HCT116 (cell line): ENCODE results near the gene MIEF1. TPM values are rescaled to one million over a fixed set of nuclear protein-coding genes. Genes with fewer than 3 reads are reported as not detected.

ENCODE experiments used
- ATAC-seq: fragments of 200-7000 bp; cut with Tn5 transposase; 2 replicates; pipeline ENCODE4 v1.9.1; 2020; ENCODE audit warnings: mild to moderate bottlenecking, moderate library complexity
- BruUV-seq: library from RNA; stranded (reverse); fragments of 400-500 nt; replicated peaks from 2 replicates; lab custom pipeline; 2021; lab: Mats Ljungman, UMichigan
- CTCF ChIA-PET: fragments of 300-600 bp; sonication (Branson Sonifier 250); formaldehyde crosslinking; loops from one replicate; lab custom pipeline; 2021; ENCODE audit warnings: antibody characterized with exemption; lab: Charles Lee
- POLR2A ChIA-PET: fragments of 300-600, 350-600 bp; sonication (Branson Sonifier 250); formaldehyde crosslinking; loops from one replicate; lab custom pipeline; 2021; ENCODE audit warnings: antibody characterized with exemption; lab: Charles Lee
- RAD21 ChIA-PET, 2 experiments: fragments of 300-600 bp; sonication (Branson Sonifier 250); formaldehyde crosslinking; loops; one replicate each; lab custom pipeline; 2023; ENCODE audit warnings: low total read pairs in 2 of 2; ENCODE audit not compliant: uncharacterized antibody in 2 of 2, unreplicated experiment in 2 of 2, low non-redundant PET in 1 of 2; lab: Charles Lee
- DNase-seq: peaks from one replicate; pipeline ENCODE4 v3.0.0-alpha.2; 2010; ENCODE audit warnings: low read depth, low spot score
- H2AFZ ChIP-seq: fragments of 200-600 bp; shearing (Covaris generic), sonication (generic); 2 replicates; pipeline ENCODE4 v1.6.1; 2017; ENCODE audit warnings: low read depth, mixed run types, mixed read lengths, antibody characterized with exemption, low read length; ENCODE audit not compliant: poor library complexity, severe bottlenecking
- H3K27ac ChIP-seq: 2 replicates; pipeline ENCODE4 v1.5.1; 2012; ENCODE audit warnings: low read depth, low read length
- H3K27me3 ChIP-seq: fragments of 200-600 bp; sonication (generic); 2 replicates; pipeline ENCODE4 v1.6.1; 2016; ENCODE audit warnings: mixed run types, low read length, mixed read lengths; ENCODE audit not compliant: insufficient read depth
- H3K36me3 ChIP-seq, 2 experiments: fragments of 200-500 bp in 1 of 2; fragments of 200-600 bp in 1 of 2; sonication (Bioruptor generic) in 1 of 2; sonication (generic) in 1 of 2; 2 replicates each; pipeline versions ENCODE4 v1.5.1 to v1.6.1; 2014 to 2016; ENCODE audit warnings: low read length in 2 of 2, inconsistent platforms in 1 of 2, mixed read lengths in 1 of 2, mixed run types in 1 of 2; ENCODE audit not compliant: insufficient read depth in 2 of 2, control insufficient read depth in 1 of 2
- H3K4me1 ChIP-seq, 2 experiments: fragments of 200-600 bp in 1 of 2; sonication (generic) in 1 of 2; 2 replicates each; pipeline versions ENCODE4 v1.5.1 to v1.6.1; 2012 to 2017; ENCODE audit warnings: low read length in 2 of 2, inconsistent platforms in 1 of 2, mild to moderate bottlenecking in 1 of 2, mixed read lengths in 1 of 2, mixed run types in 1 of 2, moderate library complexity in 1 of 2; ENCODE audit not compliant: insufficient read depth in 2 of 2, control insufficient read depth in 1 of 2
- H3K4me2 ChIP-seq: fragments of 200-600 bp; sonication (generic); 2 replicates; pipeline ENCODE4 v1.6.1; 2017; ENCODE audit warnings: mixed run types, low read length, mixed read lengths
- H3K4me3 ChIP-seq, 2 experiments: fragments of 200-600 bp in 1 of 2; sonication (generic) in 1 of 2; replicated peaks in 1 of 2; 2 replicates each; pipeline ENCODE4 v1.5.1; 2011 to 2016; ENCODE audit warnings: low read length in 2 of 2, control low read depth in 1 of 2, low read depth in 1 of 2, mild to moderate bottlenecking in 1 of 2, mixed read lengths in 1 of 2, mixed run types in 1 of 2
- H3K79me2 ChIP-seq: fragments of 200-600 bp; sonication (generic); 2 replicates; pipeline ENCODE4 v1.6.1; 2017; ENCODE audit warnings: mild to moderate bottlenecking, mixed run types, low read length, moderate library complexity, mixed read lengths; ENCODE audit not compliant: insufficient read depth
- H3K9ac ChIP-seq: fragments of 200-600 bp; sonication (generic); 2 replicates; pipeline ENCODE4 v1.6.1; 2016; ENCODE audit warnings: low read length, mixed read lengths
- H3K9me2 ChIP-seq: fragments of 200-600 bp; sonication (generic), shearing (Covaris generic); 2 replicates; pipeline ENCODE4 v1.6.1; 2017; ENCODE audit warnings: mixed run types, mild to moderate bottlenecking, moderate library complexity; ENCODE audit not compliant: insufficient read depth
- H3K9me3 ChIP-seq, 2 experiments: fragments of 200-500 bp in 1 of 2; fragments of 200-600 bp in 1 of 2; sonication (Bioruptor generic) in 1 of 2; sonication (generic) in 1 of 2; 2 replicates each; pipeline ENCODE4 v1.6.1; 2014 to 2017; ENCODE audit warnings: low read length in 2 of 2, mixed read lengths in 2 of 2, inconsistent platforms in 1 of 2, low read depth in 1 of 2, mild to moderate bottlenecking in 1 of 2, mixed run types in 1 of 2, moderate library complexity in 1 of 2; ENCODE audit not compliant: control insufficient read depth in 1 of 2, insufficient read depth in 1 of 2
- H4K20me1 ChIP-seq: fragments of 200-600 bp; sonication (generic), shearing (Covaris generic); 2 replicates; pipeline ENCODE4 v1.6.1; 2017; ENCODE audit warnings: mixed run types, mild to moderate bottlenecking, moderate library complexity; ENCODE audit not compliant: insufficient read depth
- CBX3 ChIP-seq: IDR thresholded peaks from 2 replicates; pipeline ENCODE4 v1.6.1; 2012; ENCODE audit warnings: low read depth
- EGR1 ChIP-seq: IDR thresholded peaks from 2 replicates; pipeline ENCODE4 v1.6.1; 2012; ENCODE audit warnings: low read depth
- EZH2 ChIP-seq: fragments of 200-600 bp; sonication (generic); IDR thresholded peaks from 2 replicates; pipeline ENCODE4 v1.6.1; 2017; ENCODE audit warnings: antibody characterized with exemption, mixed run types
- EZH2phosphoT487 ChIP-seq: fragments of 200-600 bp; IDR thresholded peaks from 2 replicates; pipeline ENCODE4 v1.6.1; 2018; ENCODE audit warnings: antibody characterized with exemption, borderline replicate concordance
- FOSL1 ChIP-seq: IDR thresholded peaks from 2 replicates; pipeline ENCODE4 v1.6.1; 2012; ENCODE audit warnings: low read depth
- JUND ChIP-seq: IDR thresholded peaks from 2 replicates; pipeline ENCODE4 v1.6.1; 2012
- POLR2A ChIP-seq: IDR thresholded peaks from 2 replicates; pipeline ENCODE4 v1.7.0; 2011; ENCODE audit warnings: borderline replicate concordance; ENCODE audit not compliant: insufficient read depth, insufficient read length; ENCODE audit errors: extremely low read depth
- RAD21 ChIP-seq: IDR thresholded peaks from 2 replicates; pipeline ENCODE4 v1.6.1; 2012; ENCODE audit warnings: low read depth, mild to moderate bottlenecking
- SIN3A ChIP-seq: IDR thresholded peaks from 2 replicates; pipeline ENCODE4 v1.6.1; 2012; ENCODE audit warnings: low read depth
- SP1 ChIP-seq: IDR thresholded peaks from 2 replicates; pipeline ENCODE4 v1.6.1; 2012; ENCODE audit warnings: low read depth
- SRF ChIP-seq: IDR thresholded peaks from 2 replicates; pipeline ENCODE4 v1.6.1; 2012; ENCODE audit warnings: low read depth
- TCF7L2 ChIP-seq: IDR thresholded peaks from 2 replicates; pipeline ENCODE4 v1.7.0; 2011; ENCODE audit warnings: borderline replicate concordance, inconsistent platforms; ENCODE audit not compliant: insufficient read depth, insufficient read length; ENCODE audit errors: extremely low read depth
- YY1 ChIP-seq: IDR thresholded peaks from 2 replicates; pipeline ENCODE4 v1.6.1; 2011; ENCODE audit warnings: low read length, low read depth, moderate library complexity, mild to moderate bottlenecking; ENCODE audit not compliant: insufficient replicate concordance; ENCODE audit errors: extremely low read depth
- ZFX ChIP-seq: fragments of 450-650 bp; IDR thresholded peaks from 2 replicates; pipeline ENCODE4 v1.6.1; 2017
- ZNF274 ChIP-seq: fragments of 200-500 bp; sonication (Bioruptor generic); IDR thresholded peaks from 2 replicates; pipeline ENCODE4 v1.6.1; 2014; ENCODE audit warnings: mild to moderate bottlenecking, low read depth, low read length, inconsistent platforms
- intact Hi-C: fragments of 100-400 bp; cut with micrococcal nuclease; formaldehyde crosslinking; loops from 2 replicates; pipeline ENCODE4 v1.10.0; 2022
- total RNA-seq: library from RNA; stranded (reverse); gene quantifications from one replicate; pipeline ENCODE4 v1.2.1, GENCODE V29; 2021; ENCODE audit not compliant: unreplicated experiment
- TF ChIP-seq, protein P1 (sequence below), 3 experiments: fragments of 200-600 bp in 1 of 3; sonication (generic) in 1 of 3; IDR thresholded peaks in 2 of 3; conservative IDR thresholded peaks in 1 of 3; 2 replicates each; pipeline ENCODE4 v1.5.1; 2012 to 2017; ENCODE audit warnings: low read depth in 2 of 3, low read length in 2 of 3, antibody characterized with exemption in 1 of 3, borderline replicate concordance in 1 of 3, control low read depth in 1 of 3, mild to moderate bottlenecking in 1 of 3, mixed read lengths in 1 of 3, mixed run types in 1 of 3, moderate library complexity in 1 of 3; ENCODE audit not compliant: insufficient read depth in 1 of 3
- TF ChIP-seq, protein P2 (sequence below): IDR thresholded peaks from 2 replicates; pipeline ENCODE4 v1.6.1; 2012
- TF ChIP-seq, protein P3 (sequence below): IDR thresholded peaks from 2 replicates; pipeline ENCODE4 v1.6.1; 2012
- TF ChIP-seq, protein P4 (sequence below): IDR thresholded peaks from 2 replicates; pipeline ENCODE4 v1.6.1; 2012; ENCODE audit warnings: low read depth
- TF ChIP-seq, protein P5 (sequence below): IDR thresholded peaks from 2 replicates; pipeline ENCODE4 v1.6.1; 2011; ENCODE audit warnings: mild to moderate bottlenecking, low read length, moderate library complexity; ENCODE audit not compliant: insufficient replicate concordance; ENCODE audit errors: extremely low read depth

The MIEF1 gene
- total RNA-seq, 1 experiment from 2014 or later, result 42.8 TPM

DNA sequence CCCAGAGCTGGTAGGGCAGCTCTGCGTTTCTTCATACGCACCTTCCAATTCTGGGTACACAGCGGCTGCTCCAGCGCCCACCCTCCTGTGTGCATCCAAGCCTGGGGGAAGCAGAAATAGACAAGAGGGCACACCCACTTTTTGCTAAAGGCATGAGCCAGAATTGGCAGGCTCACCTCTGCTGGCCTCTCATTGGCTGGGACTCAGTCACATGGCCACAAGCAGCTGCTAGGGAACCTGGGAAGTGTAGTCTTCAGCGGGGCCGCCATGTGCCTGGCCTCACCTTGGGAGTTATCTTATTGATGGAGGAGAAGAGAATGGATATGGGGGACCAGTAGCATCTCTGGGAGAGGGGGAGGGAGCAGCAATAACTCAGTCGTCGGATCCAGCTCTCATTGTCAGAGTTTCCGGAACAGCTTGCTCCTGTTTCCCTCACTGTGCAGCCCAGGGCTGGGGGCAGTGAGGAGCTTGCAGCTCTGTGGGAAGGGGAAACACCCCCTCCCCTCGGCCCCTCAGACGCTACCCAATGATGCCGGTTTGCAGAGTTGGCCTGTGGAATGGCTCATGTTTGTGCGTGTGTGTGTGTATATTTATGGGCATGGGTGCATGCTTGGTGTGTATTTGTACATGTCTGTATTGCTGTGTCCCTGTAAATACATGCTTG lies 11.8 kb upstream of the MIEF1 start:
- peaks cover 0 to 16% of the 10 kb centered on the region in 2 experiments; a peak in 3 of 4 replicates for H3K4me1 ChIP-seq
- ATAC-seq (peak; percentile 98), DNase-seq (peak; percentile 79)
- BruUV-seq, result no TSS peak
- RAD21 ChIA-PET, result no interaction called here
- intact Hi-C loops, result no loop called here
- CTCF ChIA-PET, result interaction anchor here (0.8 to 9.0 kb wide), 3 partner anchors 36 to 546 kb away, joined by 3 to 86 read pairs (median 3); no protein-coding TSS in a partner anchor
- no peak overlapping the region for H3K9ac ChIP-seq
- POLR2A ChIA-PET, result interaction anchor here (0.5 to 1.6 kb wide), 4 partner anchors 12 to 471 kb away, joined by 3 to 11 read pairs (median 4); partner anchors contain the start of genes ATF4, MIEF1 and RPL3
- no peaks in the 10 kb centered on the region for H3K27me3 ChIP-seq
- no peak overlapping the region; the same call in 1 of the 2 replicates for H3K27ac ChIP-seq
- no peak overlapping the region for H3K4me3 ChIP-seq
- H3K9me3 ChIP-seq, result no peaks in the 10 kb centered on the region
- no peak overlapping the region for H2AFZ ChIP-seq
- no peaks in the 10 kb centered on the region for H3K36me3 ChIP-seq
- H3K4me2 ChIP-seq, result peak overlapping the region; percentile 43
- no peaks in the 10 kb centered on the region for H4K20me1 ChIP-seq
- H3K9me2 ChIP-seq, result no peaks in the 10 kb centered on the region
- H3K79me2 ChIP-seq, result no peaks in the 10 kb centered on the region
- TF ChIP-seq EZH2phosphoT487 (no peak), TCF7L2 (no peak), ZFX (no peak), RAD21 (no peak), EGR1 (no peak), CBX3 (no peak), SRF (peak; percentile 72), ZNF274 (no peak), SIN3A (no peak), YY1 (peak; percentile 94), SP1 (peak; percentile 72), POLR2A (no peak), FOSL1 (no peak), JUND (no peak), EZH2 (no peak)
- TF ChIP-seq, protein P1, sequence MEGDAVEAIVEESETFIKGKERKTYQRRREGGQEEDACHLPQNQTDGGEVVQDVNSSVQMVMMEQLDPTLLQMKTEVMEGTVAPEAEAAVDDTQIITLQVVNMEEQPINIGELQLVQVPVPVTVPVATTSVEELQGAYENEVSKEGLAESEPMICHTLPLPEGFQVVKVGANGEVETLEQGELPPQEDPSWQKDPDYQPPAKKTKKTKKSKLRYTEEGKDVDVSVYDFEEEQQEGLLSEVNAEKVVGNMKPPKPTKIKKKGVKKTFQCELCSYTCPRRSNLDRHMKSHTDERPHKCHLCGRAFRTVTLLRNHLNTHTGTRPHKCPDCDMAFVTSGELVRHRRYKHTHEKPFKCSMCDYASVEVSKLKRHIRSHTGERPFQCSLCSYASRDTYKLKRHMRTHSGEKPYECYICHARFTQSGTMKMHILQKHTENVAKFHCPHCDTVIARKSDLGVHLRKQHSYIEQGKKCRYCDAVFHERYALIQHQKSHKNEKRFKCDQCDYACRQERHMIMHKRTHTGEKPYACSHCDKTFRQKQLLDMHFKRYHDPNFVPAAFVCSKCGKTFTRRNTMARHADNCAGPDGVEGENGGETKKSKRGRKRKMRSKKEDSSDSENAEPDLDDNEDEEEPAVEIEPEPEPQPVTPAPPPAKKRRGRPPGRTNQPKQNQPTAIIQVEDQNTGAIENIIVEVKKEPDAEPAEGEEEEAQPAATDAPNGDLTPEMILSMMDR (IDR thresholded peaks at IDR 0.05 in 2 of 3, conservative IDR thresholded peaks at IDR 0.05 in 1 of 3; ENCODE audit: borderline replicate concordance in 1 of 3, insufficient read depth in 1 of 3, low read depth in 2 of 3, low read length in 2 of 3), result no peak
- TF ChIP-seq, protein P2, sequence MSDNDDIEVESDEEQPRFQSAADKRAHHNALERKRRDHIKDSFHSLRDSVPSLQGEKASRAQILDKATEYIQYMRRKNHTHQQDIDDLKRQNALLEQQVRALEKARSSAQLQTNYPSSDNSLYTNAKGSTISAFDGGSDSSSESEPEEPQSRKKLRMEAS, result peak; percentile 79
- TF ChIP-seq, protein P3, sequence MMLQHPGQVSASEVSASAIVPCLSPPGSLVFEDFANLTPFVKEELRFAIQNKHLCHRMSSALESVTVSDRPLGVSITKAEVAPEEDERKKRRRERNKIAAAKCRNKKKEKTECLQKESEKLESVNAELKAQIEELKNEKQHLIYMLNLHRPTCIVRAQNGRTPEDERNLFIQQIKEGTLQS, result no peak
- TF ChIP-seq, protein P4, sequence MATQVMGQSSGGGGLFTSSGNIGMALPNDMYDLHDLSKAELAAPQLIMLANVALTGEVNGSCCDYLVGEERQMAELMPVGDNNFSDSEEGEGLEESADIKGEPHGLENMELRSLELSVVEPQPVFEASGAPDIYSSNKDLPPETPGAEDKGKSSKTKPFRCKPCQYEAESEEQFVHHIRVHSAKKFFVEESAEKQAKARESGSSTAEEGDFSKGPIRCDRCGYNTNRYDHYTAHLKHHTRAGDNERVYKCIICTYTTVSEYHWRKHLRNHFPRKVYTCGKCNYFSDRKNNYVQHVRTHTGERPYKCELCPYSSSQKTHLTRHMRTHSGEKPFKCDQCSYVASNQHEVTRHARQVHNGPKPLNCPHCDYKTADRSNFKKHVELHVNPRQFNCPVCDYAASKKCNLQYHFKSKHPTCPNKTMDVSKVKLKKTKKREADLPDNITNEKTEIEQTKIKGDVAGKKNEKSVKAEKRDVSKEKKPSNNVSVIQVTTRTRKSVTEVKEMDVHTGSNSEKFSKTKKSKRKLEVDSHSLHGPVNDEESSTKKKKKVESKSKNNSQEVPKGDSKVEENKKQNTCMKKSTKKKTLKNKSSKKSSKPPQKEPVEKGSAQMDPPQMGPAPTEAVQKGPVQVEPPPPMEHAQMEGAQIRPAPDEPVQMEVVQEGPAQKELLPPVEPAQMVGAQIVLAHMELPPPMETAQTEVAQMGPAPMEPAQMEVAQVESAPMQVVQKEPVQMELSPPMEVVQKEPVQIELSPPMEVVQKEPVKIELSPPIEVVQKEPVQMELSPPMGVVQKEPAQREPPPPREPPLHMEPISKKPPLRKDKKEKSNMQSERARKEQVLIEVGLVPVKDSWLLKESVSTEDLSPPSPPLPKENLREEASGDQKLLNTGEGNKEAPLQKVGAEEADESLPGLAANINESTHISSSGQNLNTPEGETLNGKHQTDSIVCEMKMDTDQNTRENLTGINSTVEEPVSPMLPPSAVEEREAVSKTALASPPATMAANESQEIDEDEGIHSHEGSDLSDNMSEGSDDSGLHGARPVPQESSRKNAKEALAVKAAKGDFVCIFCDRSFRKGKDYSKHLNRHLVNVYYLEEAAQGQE, result no peak
- TF ChIP-seq, protein P5, sequence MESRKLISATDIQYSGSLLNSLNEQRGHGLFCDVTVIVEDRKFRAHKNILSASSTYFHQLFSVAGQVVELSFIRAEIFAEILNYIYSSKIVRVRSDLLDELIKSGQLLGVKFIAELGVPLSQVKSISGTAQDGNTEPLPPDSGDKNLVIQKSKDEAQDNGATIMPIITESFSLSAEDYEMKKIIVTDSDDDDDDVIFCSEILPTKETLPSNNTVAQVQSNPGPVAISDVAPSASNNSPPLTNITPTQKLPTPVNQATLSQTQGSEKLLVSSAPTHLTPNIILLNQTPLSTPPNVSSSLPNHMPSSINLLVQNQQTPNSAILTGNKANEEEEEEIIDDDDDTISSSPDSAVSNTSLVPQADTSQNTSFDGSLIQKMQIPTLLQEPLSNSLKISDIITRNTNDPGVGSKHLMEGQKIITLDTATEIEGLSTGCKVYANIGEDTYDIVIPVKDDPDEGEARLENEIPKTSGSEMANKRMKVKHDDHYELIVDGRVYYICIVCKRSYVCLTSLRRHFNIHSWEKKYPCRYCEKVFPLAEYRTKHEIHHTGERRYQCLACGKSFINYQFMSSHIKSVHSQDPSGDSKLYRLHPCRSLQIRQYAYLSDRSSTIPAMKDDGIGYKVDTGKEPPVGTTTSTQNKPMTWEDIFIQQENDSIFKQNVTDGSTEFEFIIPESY, result no peak
